Thymus (tissue), 11 donors: ENCODE data around the gene ZNF473. TPM values are rescaled to one million over a fixed set of nuclear protein-coding genes. Genes with fewer than 3 reads are reported as not detected.

Experiments
- DNase-seq, 9 donors: peaks; one replicate each; pipeline ENCODE4 v3.0.0-alpha.2; 2013; ENCODE audit warnings: low spot score in 9 of 9, low read depth in 6 of 9, missing footprints in 1 of 9
- H3K27ac ChIP-seq, 2 donors: one replicate each; pipeline ENCODE4 v1.5.1; 2013; ENCODE audit warnings: control low read depth in 1 of 2, low read depth in 1 of 2, low read length in 1 of 2, mild to moderate bottlenecking in 1 of 2, moderate library complexity in 1 of 2
- H3K27me3 ChIP-seq, 2 donors: one replicate each; pipeline ENCODE4 v1.5.1; 2013; ENCODE audit warnings: low read length in 1 of 2; ENCODE audit not compliant: control insufficient read depth in 2 of 2, insufficient read depth in 1 of 2
- H3K36me3 ChIP-seq, 2 donors: one replicate each; pipeline ENCODE4 v1.5.1; 2013; ENCODE audit warnings: low read length in 1 of 2, mild to moderate bottlenecking in 1 of 2, moderate library complexity in 1 of 2; ENCODE audit not compliant: control insufficient read depth in 2 of 2, insufficient read depth in 2 of 2
- H3K4me1 ChIP-seq, 2 donors: one replicate each; pipeline ENCODE4 v1.5.1; 2013; ENCODE audit warnings: low read length in 2 of 2; ENCODE audit not compliant: control insufficient read depth in 2 of 2, insufficient read depth in 2 of 2
- H3K4me3 ChIP-seq, 2 donors: one replicate each; pipeline ENCODE4 v1.5.1; 2013; ENCODE audit warnings: low read length in 2 of 2, control low read depth in 1 of 2, mild to moderate bottlenecking in 1 of 2
- H3K9me3 ChIP-seq, 2 donors: one replicate each; pipeline ENCODE4 v1.5.1; 2013; ENCODE audit warnings: low read length in 1 of 2, mild to moderate bottlenecking in 1 of 2; ENCODE audit not compliant: control insufficient read depth in 2 of 2, insufficient read depth in 1 of 2
- WGBS: extraction: QIAGEN DNeasy Blood & Tissue Kit; methylation state at CpG from one replicate; pipeline ENCODE4 v1.1.7; 2013; 5-methylcytosine and 5-hydroxymethylcytosine counted together
- polyA plus RNA-seq: library from polyadenylated mRNA; stranded (reverse); fragments of 200-250 nt; gene quantifications from one replicate; pipeline ENCODE4 v1.2.3, GENCODE V29; 2013
- total RNA-seq: library from RNA; stranded (reverse); fragments of 120-200 nt; gene quantifications from one replicate; pipeline ENCODE4 v1.2.4, GENCODE V29; 2013
- donor health status: healthy.

ZNF473 gene
- total and polyA plus RNA-seq, 2 donors: 2.5 to 5.7 TPM

- WGBS: 93% methylated on average over 11 of the region's 11 CpGs
- no peak overlapping the region for H3K27ac ChIP-seq
- no peak for DNase-seq
- no peaks in the 10 kb centered on the region for H3K4me1 ChIP-seq
- no peaks in the 10 kb centered on the region for H3K27me3 ChIP-seq
- no peaks in the 10 kb centered on the region for H3K9me3 ChIP-seq
- peaks cover 36 to 43% of the 10 kb centered on the region in 2 donors for H3K36me3 ChIP-seq
- no peak overlapping the region for H3K4me3 ChIP-seq
These were observed 41.3 kb upstream of the ZNF473 start for GRCh38 chr19:49984491-49984890.

GRCh38 chr19:49985871-49986270 is 39.9 kb upstream of the ZNF473 start:
- Histone ChIP-seq H3K36me3 (peaks cover 39 to 49% of the 10 kb centered on the region in 2 donors), H3K9me3 (no peaks in the 10 kb centered on the region), H3K27me3 (no peaks in the 10 kb centered on the region), H3K4me1 (no peaks in the 10 kb centered on the region), H3K27ac (no peak overlapping the region), H3K4me3 (no peak overlapping the region)
- DNase-seq: no peak
- 95% methylated on average over 3 of the region's 3 CpGs for WGBS

GRCh38 chr19:49986354-49986753 is 39.5 kb upstream of the ZNF473 start:
- no peak for DNase-seq
- WGBS: 97% methylated on average over 10 of the region's 10 CpGs
- Histone ChIP-seq H3K9me3 (no peaks in the 10 kb centered on the region), H3K27me3 (no peaks in the 10 kb centered on the region), H3K4me1 (no peaks in the 10 kb centered on the region), H3K27ac (no peak overlapping the region), H3K4me3 (no peak overlapping the region), H3K36me3 (peaks cover 44 to 53% of the 10 kb centered on the region in 2 donors)

- no peak overlapping the region for H3K27ac ChIP-seq
- H3K4me3 ChIP-seq: no peak overlapping the region
- 21% methylated on average over 9 of the region's 9 CpGs for WGBS
- no peaks in the 10 kb centered on the region for H3K4me1 ChIP-seq
- no peaks in the 10 kb centered on the region for H3K27me3 ChIP-seq
- no peaks in the 10 kb centered on the region for H3K9me3 ChIP-seq
- DNase-seq: peak; percentile 82 to 97 (median 96)
- peaks cover 45 to 52% of the 10 kb centered on the region in 2 donors for H3K36me3 ChIP-seq
These were observed 38.6 kb upstream of the ZNF473 start for GRCh38 chr19:49987159-49987698.

GRCh38 chr19:49988007-49988406 is 37.8 kb upstream of the ZNF473 start:
- H3K27me3 ChIP-seq: no peaks in the 10 kb centered on the region
- no peak for DNase-seq
- H3K4me3 ChIP-seq: no peak overlapping the region
- H3K36me3 ChIP-seq: peaks cover 49 to 55% of the 10 kb centered on the region in 2 donors
- H3K9me3 ChIP-seq: no peaks in the 10 kb centered on the region
- H3K27ac ChIP-seq: no peak overlapping the region
- H3K4me1 ChIP-seq: no peaks in the 10 kb centered on the region
- WGBS: 97% methylated on average over 5 of the region's 5 CpGs

GRCh38 chr19:49988433-49988832 is 37.4 kb upstream of the ZNF473 start:
- no peak for DNase-seq

GRCh38 chr19:49997709-49998108 is 28.1 kb upstream of the ZNF473 start:
- Histone ChIP-seq H3K9me3 (no peaks in the 10 kb centered on the region), H3K36me3 (peaks cover 76 to 82% of the 10 kb centered on the region in 2 donors), H3K4me3 (no peak overlapping the region), H3K27me3 (no peaks in the 10 kb centered on the region), H3K4me1 (no peaks in the 10 kb centered on the region), H3K27ac (no peak overlapping the region)
- peak in 4 of 9 donors; percentile 6 to 43 (median 21) for DNase-seq
- WGBS: 95% methylated on average over 5 of the region's 5 CpGs

More at GRCh38 chr19:49988433-49988832, 37.4 kb upstream of the ZNF473 start:
- no peaks in the 10 kb centered on the region for H3K9me3 ChIP-seq
- 99% methylated on average over 9 of the region's 9 CpGs for WGBS
- peaks cover 49 to 59% of the 10 kb centered on the region in 2 donors for H3K36me3 ChIP-seq
- H3K4me3 ChIP-seq: no peak overlapping the region
- no peaks in the 10 kb centered on the region for H3K27me3 ChIP-seq
- H3K27ac ChIP-seq: no peak overlapping the region
- no peaks in the 10 kb centered on the region for H3K4me1 ChIP-seq

GRCh38 chr19:49999371-50000010 is 26.3 kb upstream of the ZNF473 start:
- no peaks in the 10 kb centered on the region for H3K9me3 ChIP-seq
- H3K4me1 ChIP-seq: no peaks in the 10 kb centered on the region
- peaks cover 78 to 88% of the 10 kb centered on the region in 2 donors for H3K36me3 ChIP-seq
- no peak overlapping the region for H3K27ac ChIP-seq
- H3K4me3 ChIP-seq: no peak overlapping the region
- H3K27me3 ChIP-seq: no peaks in the 10 kb centered on the region
- DNase-seq: no peak
- WGBS: 94% methylated on average over 6 of the region's 6 CpGs

- H3K4me3 ChIP-seq: no peak overlapping the region
- no peak for DNase-seq
- H3K9me3 ChIP-seq: no peaks in the 10 kb centered on the region
- peaks cover 76 to 88% of the 10 kb centered on the region in 2 donors for H3K36me3 ChIP-seq
- WGBS: 96% methylated on average over 20 of the region's 20 CpGs
- H3K27me3 ChIP-seq: no peaks in the 10 kb centered on the region
- H3K27ac ChIP-seq: no peak overlapping the region
- no peaks in the 10 kb centered on the region for H3K4me1 ChIP-seq
These were observed 25.6 kb upstream of the ZNF473 start for GRCh38 chr19:50000038-50000840.
